IPS DF 6.9 (cell line): ENCODE measurements around the gene ZBTB8OS.

ENCODE experiments used
- DNase-seq: peaks from one replicate; pipeline ENCODE4 v3.0.0-alpha.2; 2013; ENCODE audit warnings: low read depth, low spot score
- H3K27ac ChIP-seq: one replicate; pipeline ENCODE4 v1.5.1; 2013; ENCODE audit warnings: low read length, control low read depth
- H3K27me3 ChIP-seq: 2 replicates; pipeline ENCODE4 v1.6.1; 2013; ENCODE audit warnings: mild to moderate bottlenecking, low read length; ENCODE audit not compliant: control insufficient read depth, insufficient read depth
- H3K36me3 ChIP-seq: 2 replicates; pipeline ENCODE4 v1.6.1; 2013; ENCODE audit warnings: low read length; ENCODE audit not compliant: control insufficient read depth, insufficient read depth
- H3K4me1 ChIP-seq: 2 replicates; pipeline ENCODE4 v1.6.1; 2013; ENCODE audit warnings: low read length; ENCODE audit not compliant: control insufficient read depth, insufficient read depth
- H3K4me3 ChIP-seq: 2 replicates; pipeline ENCODE4 v1.5.1; 2013; ENCODE audit warnings: mild to moderate bottlenecking, low read length
- H3K9me3 ChIP-seq: 2 replicates; pipeline ENCODE4 v1.6.1; 2013; ENCODE audit warnings: low read length, inconsistent platforms; ENCODE audit not compliant: control insufficient read depth, insufficient read depth
- WGBS: extraction: QIAGEN DNeasy Blood & Tissue Kit; methylation state at CpG from one replicate; pipeline ENCODE4 v1.1.7; 2013; ENCODE audit warnings: mixed read lengths, missing lambda C conversion rate; ENCODE audit not compliant: insufficient read length, insufficient coverage; 5-methylcytosine and 5-hydroxymethylcytosine counted together

Gene ZBTB8OS

DNA sequence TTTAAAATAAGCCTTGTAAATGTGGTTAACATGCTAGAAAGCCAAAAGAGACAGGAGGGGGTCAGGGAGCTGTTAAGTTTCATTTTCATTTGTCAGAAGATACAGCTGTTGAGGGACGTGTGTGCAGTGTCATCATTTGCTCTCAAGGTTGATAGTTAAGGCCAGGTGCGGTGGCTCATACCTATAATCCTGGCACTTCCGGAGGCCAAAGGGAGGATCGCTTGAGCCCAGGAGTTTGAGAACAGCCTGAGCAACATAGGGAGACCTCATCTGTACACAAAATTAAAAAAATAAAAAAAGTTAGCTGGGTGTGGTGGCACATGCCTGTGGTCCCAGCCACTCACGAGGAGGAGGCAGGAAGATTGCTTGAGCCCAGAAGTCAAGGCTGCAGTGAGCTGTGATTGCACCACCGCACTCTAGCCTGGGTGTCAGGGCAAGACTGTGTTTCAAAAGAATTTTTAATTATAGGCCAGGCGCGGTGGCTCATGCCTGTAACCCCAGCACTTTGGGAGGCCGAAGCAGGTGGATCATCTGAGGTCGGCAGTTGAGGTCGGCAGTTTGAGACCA, 22.7 kb downstream of the ZBTB8OS start:
- no peaks in the 10 kb centered on the region for H3K27me3 ChIP-seq
- DNase-seq: no peak
- H3K36me3 ChIP-seq: peaks cover 5% of the 10 kb centered on the region; the same call in 1 of the 2 replicates
- no peaks in the 10 kb centered on the region for H3K9me3 ChIP-seq
- WGBS: no CpG with 5 or more reads among the region's 11 CpGs
- H3K4me3 ChIP-seq: no peak overlapping the region
- H3K27ac ChIP-seq: no peak overlapping the region
- H3K4me1 ChIP-seq: peaks cover 2% of the 10 kb centered on the region; the same call in 1 of the 2 replicates

DNA sequence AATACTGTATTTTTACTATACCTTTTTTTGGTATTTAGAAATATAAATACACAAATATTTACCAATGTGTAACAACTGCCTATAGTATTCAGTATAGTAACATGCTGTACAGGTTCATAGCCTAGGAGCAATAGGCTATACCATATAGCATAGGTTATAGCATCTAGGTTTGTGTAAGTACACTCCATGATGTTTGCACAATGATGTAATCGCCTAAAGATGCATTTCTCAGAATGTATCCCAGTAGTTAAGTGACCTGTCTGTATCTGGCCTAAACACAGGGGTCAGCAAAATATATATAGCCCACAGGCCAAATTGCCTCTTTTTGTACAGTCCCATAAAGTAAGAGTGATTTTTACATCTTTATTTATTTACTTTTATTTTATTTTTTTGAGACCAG, 24.2 kb downstream of the ZBTB8OS start:
- no peaks in the 10 kb centered on the region for H3K9me3 ChIP-seq
- DNase-seq: no peak
- H3K4me3 ChIP-seq: no peak overlapping the region
- H3K4me1 ChIP-seq: no peaks in the 10 kb centered on the region
- peaks cover 5% of the 10 kb centered on the region; the same call in 1 of the 2 replicates for H3K36me3 ChIP-seq
- no peaks in the 10 kb centered on the region for H3K27me3 ChIP-seq
- no peak overlapping the region for H3K27ac ChIP-seq
- WGBS: no CpG with 5 or more reads among the region's 1 CpG

DNA sequence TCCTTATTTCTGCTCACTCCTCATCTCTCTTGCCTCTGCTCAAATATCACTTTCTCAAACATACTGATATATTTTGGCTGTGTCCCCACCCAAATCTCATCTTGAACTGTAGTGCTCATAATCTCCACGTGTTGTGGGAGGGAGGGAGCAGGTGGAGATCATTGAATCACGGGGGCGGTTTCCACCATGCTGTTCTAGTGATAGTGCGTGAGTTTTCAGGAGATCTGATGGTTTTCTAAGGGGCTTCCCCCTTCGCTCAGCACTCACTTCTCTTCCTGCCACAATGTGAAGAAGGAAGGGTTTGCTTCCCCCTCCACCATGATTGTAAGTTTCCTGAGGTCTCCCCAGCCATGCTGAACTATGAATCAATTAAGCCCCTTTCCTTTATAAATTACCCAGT, 26.6 kb downstream of the ZBTB8OS start:
- Histone ChIP-seq H3K36me3 (peaks cover 2% of the 10 kb centered on the region; the same call in 1 of the 2 replicates), H3K4me3 (no peak overlapping the region), H3K4me1 (no peaks in the 10 kb centered on the region), H3K27ac (no peak overlapping the region), H3K27me3 (no peaks in the 10 kb centered on the region), H3K9me3 (no peaks in the 10 kb centered on the region)
- no CpG with 5 or more reads among the region's 5 CpGs for WGBS
- no peak for DNase-seq

DNA sequence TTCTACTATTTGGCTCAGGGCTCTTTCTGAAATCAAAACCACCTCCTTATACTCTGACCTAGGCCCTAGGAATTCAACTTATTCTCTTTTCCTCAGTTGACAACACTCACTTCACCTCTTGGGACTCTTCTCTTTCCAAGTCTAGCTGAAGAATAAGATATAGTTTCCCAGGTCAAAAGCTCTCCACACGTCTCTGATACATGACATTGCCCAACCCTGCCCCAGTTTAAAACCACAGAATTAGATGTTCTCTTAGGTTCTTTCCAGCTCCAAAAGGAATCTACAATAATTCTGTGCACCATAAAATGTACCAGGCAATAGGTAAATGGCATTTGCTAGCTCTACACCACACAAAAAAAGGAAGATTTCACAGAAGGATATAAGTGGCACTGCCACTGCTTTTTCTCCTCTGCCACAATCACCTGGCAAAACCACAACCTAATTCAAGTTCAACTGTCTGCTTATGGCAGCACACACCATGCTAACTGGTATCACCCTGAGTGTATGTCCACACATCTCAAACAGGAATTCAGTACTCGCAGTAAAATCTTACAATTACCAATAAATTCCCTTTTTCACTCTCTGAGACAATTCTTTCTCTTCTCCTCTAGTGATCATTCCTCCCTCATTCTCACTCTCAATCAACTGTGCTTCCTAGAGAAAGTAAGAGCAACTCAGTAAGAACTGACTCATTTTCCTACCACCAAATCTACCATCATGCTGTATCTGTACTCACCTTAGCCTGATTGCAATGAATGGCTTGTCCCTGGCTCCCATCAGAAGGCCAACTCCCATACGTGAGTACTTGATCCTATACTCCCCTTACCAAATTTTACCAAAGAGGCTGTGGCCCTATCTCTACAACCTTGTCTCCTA, 27.3 kb downstream of the ZBTB8OS start:
- H3K4me1 ChIP-seq: no peaks in the 10 kb centered on the region
- WGBS: 100% methylated on average over 1 of the region's 3 CpGs
- H3K36me3 ChIP-seq: no peaks in the 10 kb centered on the region; the same call in 1 of the 2 replicates
- H3K9me3 ChIP-seq: no peaks in the 10 kb centered on the region
- H3K4me3 ChIP-seq: no peak overlapping the region
- DNase-seq: no peak
- H3K27me3 ChIP-seq: no peaks in the 10 kb centered on the region
- no peak overlapping the region for H3K27ac ChIP-seq

DNA sequence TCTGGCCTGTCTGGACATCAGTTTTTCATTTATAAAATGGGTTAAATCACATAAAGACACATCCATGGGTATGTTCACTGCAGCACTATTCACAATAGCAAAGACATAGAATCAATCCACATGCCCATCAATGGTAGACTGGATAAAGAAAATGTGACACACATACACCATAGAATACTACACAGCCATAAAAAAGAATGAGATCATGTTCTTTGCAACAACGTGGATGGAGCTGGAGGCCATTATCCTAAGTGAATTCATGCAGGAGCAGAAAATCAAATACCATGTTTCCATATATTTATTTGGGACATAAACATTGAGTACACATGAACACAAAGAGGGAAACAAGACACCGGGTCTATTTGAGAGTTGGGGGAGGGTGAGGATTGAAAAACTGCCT, 28.1 kb downstream of the ZBTB8OS start:
- Histone ChIP-seq H3K27ac (no peak overlapping the region), H3K4me1 (no peaks in the 10 kb centered on the region), H3K4me3 (no peak overlapping the region), H3K36me3 (no peaks in the 10 kb centered on the region; the same call in 1 of the 2 replicates), H3K27me3 (no peaks in the 10 kb centered on the region), H3K9me3 (no peaks in the 10 kb centered on the region)
- no peak for DNase-seq
- no CpG with 5 or more reads among the region's 2 CpGs for WGBS

DNA sequence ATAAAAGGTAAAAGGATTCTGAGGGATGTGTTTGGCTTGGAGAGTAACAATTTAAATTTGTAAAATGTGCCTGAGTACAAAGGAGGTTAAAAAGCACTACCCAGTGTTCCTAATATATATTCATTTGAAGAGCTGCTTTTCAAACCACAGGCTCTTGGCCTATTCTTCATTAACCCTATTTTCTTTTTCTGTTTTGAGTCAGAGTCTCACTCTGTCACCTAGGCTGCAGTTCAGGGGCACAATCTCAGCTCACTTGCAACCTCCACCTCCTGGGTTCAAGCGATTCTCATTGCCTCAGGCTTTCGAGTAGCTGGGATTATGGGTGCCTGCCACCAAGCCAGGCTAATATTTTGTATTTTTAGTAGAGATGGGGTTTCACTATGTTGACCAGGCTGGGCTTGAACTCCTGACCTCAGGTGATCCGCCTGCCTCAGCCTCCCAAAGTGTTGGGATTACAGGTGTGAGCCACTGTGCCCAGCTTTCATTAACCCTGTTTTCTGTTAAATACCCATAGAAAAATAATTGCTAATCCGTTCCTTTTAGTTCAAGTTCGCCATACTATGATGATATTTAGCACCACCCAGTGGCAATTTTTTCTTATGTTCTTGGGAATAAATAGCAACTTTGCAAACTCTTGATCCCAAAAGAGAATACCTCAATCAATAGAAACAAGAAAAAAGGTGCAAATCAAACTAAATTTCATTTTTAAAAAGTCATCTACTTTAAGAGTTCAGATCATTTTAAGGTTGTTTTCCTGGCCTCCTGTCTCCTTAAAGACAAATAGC, 30.5 kb downstream of the ZBTB8OS start:
- no peaks in the 10 kb centered on the region for H3K27me3 ChIP-seq
- no peaks in the 10 kb centered on the region for H3K9me3 ChIP-seq
- WGBS: no CpG with 5 or more reads among the region's 5 CpGs
- H3K36me3 ChIP-seq: no peaks in the 10 kb centered on the region; the same call in 1 of the 2 replicates
- no peak overlapping the region for H3K4me3 ChIP-seq
- no peak overlapping the region for H3K27ac ChIP-seq
- no peaks in the 10 kb centered on the region for H3K4me1 ChIP-seq
- no peak for DNase-seq

DNA sequence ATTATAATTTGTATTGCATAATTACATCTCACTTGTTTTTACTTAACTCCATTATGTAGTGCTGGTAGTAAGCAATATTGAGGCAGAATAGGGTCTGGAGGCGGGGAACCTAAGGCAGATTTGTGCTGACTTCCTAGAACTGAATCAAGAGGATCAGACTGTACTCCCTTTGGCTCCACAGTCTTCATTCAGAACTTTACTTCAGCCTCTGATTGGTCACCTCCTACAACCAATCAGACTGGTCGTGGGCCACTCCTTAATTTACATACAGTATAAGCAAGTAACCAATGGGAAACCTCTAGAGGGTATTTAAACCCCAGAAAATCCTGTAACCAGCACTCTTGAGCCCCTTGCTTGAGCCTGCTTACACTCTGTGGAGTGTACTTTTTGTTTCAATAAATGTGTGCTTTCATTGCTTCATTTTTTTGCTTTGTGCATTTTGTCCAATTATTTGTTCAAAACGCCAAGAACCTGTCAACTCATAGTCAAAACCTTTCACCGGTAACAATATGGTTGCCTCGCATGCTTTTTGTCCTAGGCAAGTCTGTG, 31.6 kb downstream of the ZBTB8OS start:
- H3K27me3 ChIP-seq: no peaks in the 10 kb centered on the region
- no peak for DNase-seq
- H3K36me3 ChIP-seq: no peaks in the 10 kb centered on the region; the same call in 1 of the 2 replicates
- no peaks in the 10 kb centered on the region for H3K9me3 ChIP-seq
- no peak overlapping the region for H3K27ac ChIP-seq
- WGBS: no CpG with 5 or more reads among the region's 5 CpGs
- no peak overlapping the region for H3K4me3 ChIP-seq
- H3K4me1 ChIP-seq: no peaks in the 10 kb centered on the region

DNA sequence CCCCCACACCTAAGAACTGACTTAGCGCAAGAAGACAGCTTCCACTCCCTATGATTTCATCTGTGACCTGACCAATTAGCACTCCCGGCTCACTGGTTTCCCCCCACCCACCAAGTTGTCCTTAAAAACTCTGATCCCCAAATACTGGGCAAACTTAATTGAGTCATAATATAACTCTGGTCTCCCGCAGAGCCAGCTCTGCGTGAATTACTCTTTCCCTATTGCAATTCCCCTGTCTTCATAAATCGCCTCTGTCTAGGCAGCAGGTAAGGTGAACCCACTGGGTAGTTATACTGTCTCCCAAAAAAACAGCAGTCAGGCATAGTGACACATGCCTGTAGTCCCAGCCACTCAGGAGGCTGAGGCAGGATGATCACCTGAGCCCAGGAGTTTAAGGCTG, 36.9 kb downstream of the ZBTB8OS start:
- DNase-seq: no peak
- no peaks in the 10 kb centered on the region for H3K4me1 ChIP-seq
- H3K4me3 ChIP-seq: no peak overlapping the region
- no peaks in the 10 kb centered on the region for H3K9me3 ChIP-seq
- no peaks in the 10 kb centered on the region for H3K27me3 ChIP-seq
- H3K27ac ChIP-seq: no peak overlapping the region
- H3K36me3 ChIP-seq: no peaks in the 10 kb centered on the region
- no CpG with 5 or more reads among the region's 5 CpGs for WGBS

DNA sequence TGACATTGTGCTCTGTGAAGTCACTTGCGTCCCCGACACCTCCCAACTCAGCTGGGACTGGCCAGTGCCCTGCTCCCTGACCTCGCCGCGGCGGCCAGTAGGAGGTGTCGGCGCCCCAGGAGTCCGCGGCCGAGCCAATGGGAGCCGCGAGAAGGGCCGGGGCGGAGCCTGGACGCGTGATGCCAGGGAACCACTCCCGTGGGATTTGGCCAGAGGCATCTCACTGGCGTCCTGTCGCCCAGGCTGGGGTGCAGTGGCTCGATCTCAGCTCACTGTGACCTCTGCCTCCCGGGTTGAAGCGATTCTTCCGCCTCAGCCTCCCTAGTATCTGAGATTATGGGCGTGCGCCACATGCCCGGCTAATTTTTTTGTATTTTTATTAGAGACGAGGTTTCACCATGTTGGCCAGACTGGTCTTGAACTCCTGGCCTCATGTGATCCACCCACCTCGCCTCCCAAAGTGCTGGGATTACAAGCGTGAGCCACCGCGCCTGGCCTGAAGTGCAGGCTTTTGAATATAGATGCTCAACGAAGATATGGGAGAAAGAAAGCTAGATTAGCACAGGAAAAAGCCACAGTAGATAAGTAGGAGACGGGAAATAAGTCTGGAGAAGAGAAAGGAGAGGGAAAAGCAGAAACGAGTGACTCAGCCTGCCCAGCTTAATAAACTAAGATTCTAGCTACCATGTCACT, 38.0 kb downstream of the ZBTB8OS start:
- DNase-seq: peak; percentile 74
- Histone ChIP-seq H3K4me1 (no peaks in the 10 kb centered on the region), H3K4me3 (peak overlapping the region; percentile 38; the same call in 1 of the 2 replicates), H3K27ac (no peak overlapping the region), H3K36me3 (no peaks in the 10 kb centered on the region), H3K9me3 (no peaks in the 10 kb centered on the region), H3K27me3 (no peaks in the 10 kb centered on the region)
- no CpG with 5 or more reads among the region's 35 CpGs for WGBS

DNA sequence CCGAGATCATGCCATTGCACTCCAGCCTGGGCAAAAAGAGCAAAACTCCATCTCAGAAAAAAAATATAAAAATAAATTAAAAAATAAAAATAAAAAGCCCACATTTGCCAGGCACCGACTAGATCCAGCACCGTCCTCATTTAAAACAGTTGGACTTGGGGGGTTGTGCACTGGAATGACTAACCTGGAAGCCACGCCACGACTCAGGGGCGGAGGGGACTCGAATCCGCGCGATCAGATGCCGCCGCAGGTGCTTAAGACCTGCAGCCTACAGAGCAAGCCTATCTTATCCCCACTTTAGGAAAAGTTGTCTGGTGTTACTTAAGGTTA, 38.5 kb downstream of the ZBTB8OS start:
- Histone ChIP-seq H3K4me3 (peak overlapping the region; percentile 38; the same call in 1 of the 2 replicates), H3K27me3 (no peaks in the 10 kb centered on the region)

More for the DNA sequence above, 38.5 kb downstream of the ZBTB8OS start:
- no peak overlapping the region for H3K27ac ChIP-seq
- WGBS: no CpG with 5 or more reads among the region's 12 CpGs
- 0 out of 2 replicates have a peak, but pooled peaks cover 2% of the 10 kb centered on the region for H3K36me3 ChIP-seq
- DNase-seq: no peak
- H3K4me1 ChIP-seq: no peaks in the 10 kb centered on the region
- no peaks in the 10 kb centered on the region for H3K9me3 ChIP-seq
